GM20431 (cell line): ENCODE results near the gene NEK5.
"Not testable (repeated sequence)": the region's sequence is repeated elsewhere in the genome, so short reads cannot be mapped to it uniquely, and the experiment has no call there.

ENCODE experiments used
- in situ Hi-C: fragments of 300-500 bp; cut with MseI, MboI; formaldehyde crosslinking; loops from one replicate; pipeline ENCODE4 v1.15.0; 2020; ENCODE audit warnings: low sequenced_read_pairs; ENCODE audit not compliant: unreplicated experiment

The NEK5 gene

DNA sequence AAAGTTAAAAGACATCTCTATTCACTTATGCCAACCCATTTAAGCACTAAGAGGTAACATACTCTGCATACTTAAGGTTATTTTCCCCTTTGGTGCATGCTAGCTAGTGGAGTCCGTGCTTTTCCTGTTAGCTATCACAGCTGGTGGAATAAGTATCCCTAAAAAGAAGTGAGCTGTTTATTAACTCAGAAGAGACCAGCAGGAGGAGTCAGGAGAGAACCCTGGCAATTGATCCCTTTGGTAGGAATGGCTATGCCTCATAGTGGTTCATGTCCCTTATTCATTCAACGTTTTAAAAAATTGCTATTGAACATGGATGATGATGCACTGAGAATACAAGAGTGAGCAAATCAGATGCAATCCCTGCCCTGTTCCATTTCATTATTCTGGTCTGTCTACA lies 12.4 kb upstream of the NEK5 start:
- in situ Hi-C loops: no loop called here

- in situ Hi-C loops: no loop called here
Observed at GRCh38 chr13:52137489-52137888, 8.6 kb upstream of the NEK5 start.

GRCh38 chr13:52136763-52137162 lies 7.9 kb upstream of the NEK5 start:
- in situ Hi-C loops: no loop called here

GRCh38 chr13:52130641-52131040 lies 1.8 kb upstream of the NEK5 start:
- in situ Hi-C loops: no loop called here

- in situ Hi-C loops: no loop called here
Observed at GRCh38 chr13:52127783-52128702, 830 bp downstream of the NEK5 start.

GRCh38 chr13:52127378-52127777 lies 1.5 kb downstream of the NEK5 start:
- in situ Hi-C loops: no loop called here

GRCh38 chr13:52125547-52125946 lies 3.3 kb downstream of the NEK5 start:
- in situ Hi-C loops: no loop called here

- in situ Hi-C loops: no loop called here
Observed at GRCh38 chr13:52118595-52118994, 10.3 kb downstream of the NEK5 start.

DNA sequence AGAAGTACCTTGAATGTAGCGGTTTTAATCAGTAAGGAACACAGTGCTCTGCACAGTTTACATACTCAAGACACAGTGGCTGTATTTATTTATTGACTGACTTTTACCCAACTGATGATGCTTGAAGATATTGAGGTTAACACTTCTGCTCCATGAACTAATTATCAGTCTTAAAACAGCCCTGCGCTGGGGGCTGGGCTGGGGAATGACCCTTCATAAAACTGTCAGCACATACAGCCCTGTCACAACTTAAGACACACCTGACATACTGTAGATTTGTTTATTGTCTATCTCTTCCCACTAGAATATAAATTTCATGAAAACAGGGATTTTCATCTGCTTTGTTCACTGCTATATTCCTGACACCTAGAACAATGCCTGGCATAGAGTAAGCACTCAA lies 10.8 kb downstream of the NEK5 start:
- in situ Hi-C loops: no loop called here

- in situ Hi-C loops: no loop called here
Observed at GRCh38 chr13:52112591-52112990, 16.3 kb downstream of the NEK5 start.

GRCh38 chr13:52109116-52109670 lies 19.7 kb downstream of the NEK5 start:
- in situ Hi-C loops: no loop called here

DNA sequence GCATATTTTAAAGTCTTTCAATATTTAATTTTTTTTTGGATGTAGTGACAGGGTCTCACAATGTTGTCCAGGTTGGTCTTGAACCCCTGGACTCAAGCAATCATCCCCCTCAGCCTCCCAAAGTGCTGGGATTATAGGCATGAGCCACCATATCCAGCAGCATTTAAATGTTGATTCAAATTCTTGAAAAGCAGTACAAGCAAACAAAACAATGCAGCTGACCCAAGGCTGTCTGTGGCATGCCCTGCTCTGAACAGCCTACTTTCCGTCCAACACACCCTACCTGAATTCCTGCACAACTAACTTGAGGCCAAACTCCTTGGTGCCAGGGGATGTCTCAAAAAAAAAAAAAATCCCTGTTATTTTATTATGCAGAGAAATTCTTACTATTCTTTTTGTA lies 23.0 kb downstream of the NEK5 start:
- in situ Hi-C loops: no loop called here

DNA sequence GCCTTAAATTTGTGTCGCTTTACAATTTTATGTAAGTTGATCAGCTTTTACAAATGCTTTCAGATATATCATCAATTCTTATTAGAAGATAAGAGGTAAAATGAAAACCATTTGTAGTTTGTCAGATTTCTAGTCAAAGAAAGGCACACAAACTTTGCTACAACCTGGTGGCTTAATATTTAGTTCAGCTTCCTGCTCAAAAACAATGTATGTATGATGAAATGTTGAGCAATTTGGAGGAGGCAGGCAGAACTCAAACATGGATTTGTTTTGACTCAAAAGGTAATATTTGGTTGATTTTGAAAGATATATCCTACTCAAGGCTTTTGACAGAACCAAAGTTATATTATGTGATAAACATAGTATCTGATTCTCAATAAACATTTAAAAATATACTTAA lies 24.2 kb downstream of the NEK5 start:
- in situ Hi-C loops: no loop called here

GRCh38 chr13:52103386-52103785 lies 25.5 kb downstream of the NEK5 start:
- in situ Hi-C loops: no loop called here

- in situ Hi-C loops: not testable (repeated sequence)
Observed at GRCh38 chr13:52102423-52102822, 26.4 kb downstream of the NEK5 start.

- in situ Hi-C loops: no loop called here
Observed at GRCh38 chr13:52097197-52097596, 31.7 kb downstream of the NEK5 start.

DNA sequence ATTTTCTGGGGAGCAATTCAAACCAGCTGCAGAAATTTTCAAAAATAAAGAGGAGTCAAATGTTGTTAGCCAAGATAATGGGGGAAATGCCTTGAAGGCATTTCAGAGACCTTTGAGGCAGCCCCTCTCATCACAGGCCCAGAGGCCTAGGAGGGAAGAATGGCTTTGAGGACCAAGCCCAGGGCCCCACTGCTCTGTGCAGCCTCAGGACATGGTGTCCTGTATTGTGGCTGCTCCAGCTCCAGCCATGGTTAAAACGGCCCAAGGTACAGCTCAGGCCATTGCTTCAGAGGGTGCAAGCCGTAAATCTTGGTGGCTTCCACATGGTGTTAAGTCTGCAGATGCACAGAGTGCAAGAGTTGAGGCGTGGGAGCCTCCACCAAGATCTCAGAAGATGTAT lies 32.1 kb downstream of the NEK5 start:
- in situ Hi-C loops: no loop called here

DNA sequence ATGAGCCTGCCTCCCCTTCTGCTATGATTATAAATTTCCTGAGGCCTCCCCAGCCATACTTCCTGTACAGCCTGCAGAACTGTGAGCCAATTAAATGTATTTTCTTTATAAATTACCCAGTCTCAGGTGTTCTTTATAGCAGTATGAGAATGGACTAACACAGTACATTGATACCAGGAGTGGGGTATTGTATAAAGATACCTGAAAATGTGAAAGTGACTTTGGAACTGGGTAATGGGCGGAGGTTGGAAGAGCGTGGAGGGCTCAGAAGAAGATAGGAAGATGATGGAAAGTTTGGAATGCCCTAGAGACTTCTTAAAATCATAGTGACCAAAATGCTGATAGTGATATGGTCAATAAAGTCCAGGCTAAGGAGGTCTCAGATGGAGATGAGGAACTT lies 32.8 kb downstream of the NEK5 start:
- in situ Hi-C loops: no loop called here

DNA sequence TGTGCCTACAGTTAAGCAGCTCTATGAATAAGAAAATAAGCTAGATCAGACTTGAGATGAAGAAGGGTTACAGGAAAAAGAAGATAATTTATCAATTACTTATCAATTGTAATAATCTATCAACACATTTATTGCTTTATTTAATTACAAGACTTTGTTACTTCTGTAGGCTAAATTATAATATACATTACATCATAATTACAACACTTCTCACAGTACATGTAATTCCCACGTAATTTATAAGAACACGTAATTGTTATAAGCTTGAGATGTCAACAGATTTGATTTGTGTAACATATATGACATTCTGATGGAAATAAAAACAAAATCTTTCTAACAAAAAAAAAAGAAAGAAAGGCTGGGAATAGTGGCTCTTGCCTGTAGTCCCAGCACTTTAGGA lies 36.8 kb downstream of the NEK5 start:
- in situ Hi-C loops: no loop called here

DNA sequence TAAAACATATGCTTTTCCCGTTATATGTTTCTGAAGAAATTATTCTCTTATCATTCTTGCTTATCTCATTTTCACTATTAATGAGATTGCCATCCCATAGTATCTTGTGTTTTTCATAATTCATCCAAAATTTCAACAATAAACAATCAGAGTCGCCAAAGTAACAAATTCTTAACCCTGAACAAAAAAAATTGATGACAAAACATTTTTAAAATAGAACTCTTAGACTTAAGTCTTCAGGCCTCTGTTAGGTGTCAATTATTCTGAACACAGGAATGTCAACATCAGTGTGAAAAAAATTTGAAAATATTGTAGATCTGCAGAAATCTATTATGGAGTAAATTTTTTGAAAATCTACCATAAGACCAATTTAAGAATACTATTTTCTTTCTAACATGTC lies 37.4 kb downstream of the NEK5 start:
- in situ Hi-C loops: no loop called here

DNA sequence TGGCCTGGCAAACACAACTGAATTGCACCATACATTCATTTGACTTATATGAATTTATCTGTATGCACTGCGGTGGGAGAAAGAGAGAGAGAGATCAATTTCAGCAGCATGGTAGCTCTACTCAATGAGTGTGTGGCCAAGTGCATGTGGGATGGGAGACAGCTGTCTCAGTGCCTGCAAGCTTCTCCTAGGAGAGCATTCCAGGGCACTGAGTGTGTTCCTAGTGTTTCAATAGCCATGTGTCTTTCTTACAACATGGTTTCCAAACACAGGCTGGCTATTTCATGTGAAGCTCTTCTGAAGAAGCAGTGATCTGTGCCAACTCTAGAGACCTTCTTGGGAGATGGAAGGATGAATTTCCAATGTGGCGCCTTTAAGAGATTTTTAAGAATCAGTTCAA lies 43.5 kb downstream of the NEK5 start:
- in situ Hi-C loops: no loop called here

DNA sequence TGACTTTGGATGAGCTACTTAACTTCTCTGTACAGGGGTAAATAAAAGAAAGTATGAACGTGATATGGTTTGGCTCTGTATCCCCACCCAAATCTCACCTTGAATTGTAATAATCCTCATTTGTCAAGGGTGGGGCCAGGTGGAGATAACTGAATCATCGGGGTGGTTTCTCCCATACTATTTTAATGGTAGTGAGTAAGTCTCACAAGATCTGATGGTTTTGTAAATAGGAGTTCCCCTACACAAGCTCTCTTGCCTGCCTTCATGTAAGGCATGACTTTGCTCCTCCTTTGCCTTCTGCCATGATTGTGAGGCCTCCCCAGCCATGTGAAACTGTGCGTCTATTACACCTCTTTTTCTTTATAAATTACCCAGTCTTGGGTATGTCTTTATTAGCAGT lies 43.9 kb downstream of the NEK5 start:
- in situ Hi-C loops: not testable (repeated sequence)
